CD4-positive, alpha-beta T cell (primary cell): Measurements from ENCODE around the gene PBX1. TPM values are rescaled to one million over a fixed set of nuclear protein-coding genes. Genes with fewer than 3 reads are reported as not detected.

Experiments used
- ATAC-seq: fragments of 200-7000 bp; cut with Tn5 transposase; one replicate; pipeline ENCODE4 v1.10.0; 2022; ENCODE audit warnings: mild to moderate bottlenecking; ENCODE audit not compliant: poor library complexity
- CTCF ChIA-PET: fragments of 350-600 bp; sonication (Branson Sonifier 250); formaldehyde crosslinking; loops from one replicate; lab custom pipeline; 2021; ENCODE audit warnings: antibody characterized with exemption, inconsistent platforms; lab: Charles Lee
- POLR2A ChIA-PET: fragments of 350-600 bp; sonication (Branson Sonifier 250); formaldehyde crosslinking; loops from one replicate; lab custom pipeline; 2021; ENCODE audit warnings: antibody characterized with exemption, inconsistent platforms; lab: Charles Lee
- DNase-seq, 14 experiments: peaks; one replicate each; pipeline ENCODE4 v3.0.0-alpha.2; 2013 to 2020; ENCODE audit warnings: mixed read lengths in 2 of 14
- H3K27ac ChIP-seq, 2 donors: one replicate each; pipeline versions ENCODE4 v1.5.1 to v1.7.0; 2013; ENCODE audit warnings: low read length in 2 of 2, low read depth in 1 of 2, mild to moderate bottlenecking in 1 of 2
- H3K27me3 ChIP-seq, 2 experiments: 1 replicate in 1 of 2; 2 replicates in 1 of 2; pipeline versions ENCODE4 v1.6.1 to v1.7.0; 2013; ENCODE audit warnings: low read length in 2 of 2, control low read depth in 1 of 2, mild to moderate bottlenecking in 1 of 2, moderate library complexity in 1 of 2; ENCODE audit not compliant: insufficient read depth in 2 of 2, control insufficient read depth in 1 of 2
- H3K36me3 ChIP-seq: one replicate; pipeline ENCODE4 v1.6.1; 2013; ENCODE audit warnings: low read length, control low read depth; ENCODE audit not compliant: insufficient read depth
- H3K4me1 ChIP-seq: one replicate; pipeline ENCODE4 v1.6.1; 2013; ENCODE audit warnings: low read length, control low read depth; ENCODE audit not compliant: insufficient read depth
- H3K4me3 ChIP-seq: one replicate; pipeline ENCODE4 v1.5.1; 2013; ENCODE audit warnings: mild to moderate bottlenecking, low read length, moderate library complexity
- H3K9me3 ChIP-seq, 2 experiments: 1 replicate in 1 of 2; 2 replicates in 1 of 2; pipeline versions ENCODE4 v1.6.1 to v1.7.0; 2013; ENCODE audit warnings: low read length in 2 of 2, mild to moderate bottlenecking in 2 of 2, control low read depth in 1 of 2, moderate library complexity in 1 of 2; ENCODE audit not compliant: control insufficient read depth in 1 of 2, insufficient read depth in 1 of 2
- H3K27ac Mint-ChIP-seq: one replicate; pipeline ENCODE4 v1.8.0; 2020; ENCODE audit warnings: mixed read lengths
- H3K27me3 Mint-ChIP-seq: one replicate; pipeline ENCODE4 v1.8.0; 2021; ENCODE audit warnings: mixed read lengths
- H3K36me3 Mint-ChIP-seq: one replicate; pipeline ENCODE4 v1.8.0; 2021; ENCODE audit warnings: low read depth, mixed read lengths
- H3K4me1 Mint-ChIP-seq: one replicate; pipeline ENCODE4 v1.8.0; 2021; ENCODE audit warnings: low read depth, mixed read lengths
- H3K4me3 Mint-ChIP-seq: one replicate; pipeline ENCODE4 v1.8.0; 2020; ENCODE audit warnings: mild to moderate bottlenecking, mixed read lengths
- H3K9me3 Mint-ChIP-seq: one replicate; pipeline ENCODE4 v1.8.0; 2020; ENCODE audit warnings: mixed read lengths
- intact Hi-C, 2 experiments: fragments of 100-400 bp; cut with DNase I in 1 of 2; cut with micrococcal nuclease in 1 of 2; formaldehyde crosslinking; loops; one replicate each; pipeline versions ENCODE4 v1.15.1 to v1.9.0; 2023 to 2025; cut with DNase I, micrococcal nuclease
- total RNA-seq, 174 experiments: library from RNA in 2 of 174; stranded (reverse) in 2 of 174; gene quantifications; one replicate each; pipeline ENCODE4 v1.2.3 and lab custom pipeline; 2021 to 2026
- TF ChIP-seq, protein P1 (sequence below): fragments of 200-600 bp; IDR thresholded peaks from one replicate; pipeline ENCODE4 v1.8.0; 2022; ENCODE audit warnings: antibody characterized with exemption, mild to moderate bottlenecking

The PBX1 gene
- total RNA-seq, 2 experiments from 2014 or later: 0.64 to 0.96 TPM

- Mint-ChIP-seq H3K27me3 (no peaks in the 10 kb centered on the region), H3K27ac (no peak overlapping the region), H3K36me3 (no peaks in the 10 kb centered on the region), H3K9me3 (no peaks in the 10 kb centered on the region), H3K4me1 (no peaks in the 10 kb centered on the region), H3K4me3 (no peak overlapping the region)
- no peak for DNase-seq
- TF ChIP-seq, protein P1, sequence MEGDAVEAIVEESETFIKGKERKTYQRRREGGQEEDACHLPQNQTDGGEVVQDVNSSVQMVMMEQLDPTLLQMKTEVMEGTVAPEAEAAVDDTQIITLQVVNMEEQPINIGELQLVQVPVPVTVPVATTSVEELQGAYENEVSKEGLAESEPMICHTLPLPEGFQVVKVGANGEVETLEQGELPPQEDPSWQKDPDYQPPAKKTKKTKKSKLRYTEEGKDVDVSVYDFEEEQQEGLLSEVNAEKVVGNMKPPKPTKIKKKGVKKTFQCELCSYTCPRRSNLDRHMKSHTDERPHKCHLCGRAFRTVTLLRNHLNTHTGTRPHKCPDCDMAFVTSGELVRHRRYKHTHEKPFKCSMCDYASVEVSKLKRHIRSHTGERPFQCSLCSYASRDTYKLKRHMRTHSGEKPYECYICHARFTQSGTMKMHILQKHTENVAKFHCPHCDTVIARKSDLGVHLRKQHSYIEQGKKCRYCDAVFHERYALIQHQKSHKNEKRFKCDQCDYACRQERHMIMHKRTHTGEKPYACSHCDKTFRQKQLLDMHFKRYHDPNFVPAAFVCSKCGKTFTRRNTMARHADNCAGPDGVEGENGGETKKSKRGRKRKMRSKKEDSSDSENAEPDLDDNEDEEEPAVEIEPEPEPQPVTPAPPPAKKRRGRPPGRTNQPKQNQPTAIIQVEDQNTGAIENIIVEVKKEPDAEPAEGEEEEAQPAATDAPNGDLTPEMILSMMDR: no peak
- H3K4me1 ChIP-seq: no peaks in the 10 kb centered on the region
- no peaks in the 10 kb centered on the region for H3K36me3 ChIP-seq
- peaks cover 0 to 2% of the 10 kb centered on the region in 2 experiments for H3K27me3 ChIP-seq
- no peak overlapping the region for H3K27ac ChIP-seq
- intact Hi-C loops: no loop called here
- ChIA-PET POLR2A (no interaction called here), CTCF (no interaction called here)
- peaks cover 0 to 4% of the 10 kb centered on the region in 2 experiments for H3K9me3 ChIP-seq
- ATAC-seq: no peak
- H3K4me3 ChIP-seq: no peak overlapping the region
Measured at GRCh38 chr1:164630626-164631396, 71.8 kb downstream of the PBX1 start.

GRCh38 chr1:164631751-164632150 lies 72.8 kb downstream of the PBX1 start:
- Histone ChIP-seq H3K4me3 (no peak overlapping the region), H3K27ac (no peak overlapping the region), H3K9me3 (peaks cover 0 to 4% of the 10 kb centered on the region in 2 experiments), H3K4me1 (no peaks in the 10 kb centered on the region), H3K36me3 (no peaks in the 10 kb centered on the region), H3K27me3 (peaks cover 0 to 2% of the 10 kb centered on the region in 2 experiments)
- ChIA-PET POLR2A (no interaction called here), CTCF (no interaction called here)
- Mint-ChIP-seq H3K9me3 (no peaks in the 10 kb centered on the region), H3K4me1 (no peaks in the 10 kb centered on the region), H3K27me3 (no peaks in the 10 kb centered on the region), H3K27ac (no peak overlapping the region), H3K36me3 (no peaks in the 10 kb centered on the region), H3K4me3 (no peak overlapping the region)
- TF ChIP-seq, protein P1: no peak
- ATAC-seq: no peak
- no peak for DNase-seq
- intact Hi-C loops: no loop called here

DNA sequence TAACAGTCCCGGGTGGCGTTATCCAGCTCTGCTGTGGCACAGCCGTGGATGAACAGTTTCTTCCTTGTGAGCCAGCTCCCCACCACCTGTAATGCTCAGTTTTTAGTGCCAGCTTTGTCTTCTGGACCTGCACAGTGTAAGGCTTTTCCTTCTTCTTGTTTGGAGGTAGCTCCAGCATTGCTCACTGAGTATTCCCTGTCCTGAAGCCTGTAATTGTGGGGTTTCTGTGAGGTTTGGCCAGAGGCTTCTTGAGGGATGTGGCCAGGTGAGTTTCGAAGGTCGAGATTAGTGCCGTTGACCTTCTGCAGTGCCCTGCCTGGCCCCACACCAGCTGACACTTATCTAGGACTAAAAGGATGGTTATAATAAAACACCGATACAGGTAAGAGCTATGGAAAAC lies 75.0 kb downstream of the PBX1 start:
- intact Hi-C loops: no loop called here
- no peak for DNase-seq
- TF ChIP-seq, protein P1: no peak
- no peaks in the 10 kb centered on the region for H3K27me3 Mint-ChIP-seq
- H3K4me1 Mint-ChIP-seq: no peaks in the 10 kb centered on the region
- Histone ChIP-seq H3K4me1 (no peaks in the 10 kb centered on the region), H3K4me3 (no peak overlapping the region), H3K27ac (no peak overlapping the region), H3K27me3 (peaks cover 0 to 2% of the 10 kb centered on the region in 2 experiments), H3K9me3 (peaks cover 0 to 8% of the 10 kb centered on the region in 2 experiments), H3K36me3 (no peaks in the 10 kb centered on the region)
- ChIA-PET POLR2A (no interaction called here), CTCF (no interaction called here)
- no peak overlapping the region for H3K27ac Mint-ChIP-seq
- no peak overlapping the region for H3K4me3 Mint-ChIP-seq
- no peaks in the 10 kb centered on the region for H3K36me3 Mint-ChIP-seq
- no peaks in the 10 kb centered on the region for H3K9me3 Mint-ChIP-seq
- ATAC-seq: no peak
